ENCODE data around the gene WDR45.

WDR45 gene

GRCh38 chrX:49069038-49069437, 10.6 kb downstream of the WDR45 start:
- intact Hi-C loops (cut with DNase I; ENCODE audit: low total_unique reads): no loop called here
- Histone ChIP-seq H3K4me1 (peaks cover 0 to 13% (median 8%) of the 10 kb centered on the region in 4 donors), H3K36me3 (peaks cover 0 to 28% (median 0%) of the 10 kb centered on the region in 3 donors), H3K27me3 (no peaks in the 10 kb centered on the region), H3K4me3 (no peak overlapping the region), H3K27ac (no peak overlapping the region), H3K9me3 (no peaks in the 10 kb centered on the region)
- TF ChIP-seq, protein P1, sequence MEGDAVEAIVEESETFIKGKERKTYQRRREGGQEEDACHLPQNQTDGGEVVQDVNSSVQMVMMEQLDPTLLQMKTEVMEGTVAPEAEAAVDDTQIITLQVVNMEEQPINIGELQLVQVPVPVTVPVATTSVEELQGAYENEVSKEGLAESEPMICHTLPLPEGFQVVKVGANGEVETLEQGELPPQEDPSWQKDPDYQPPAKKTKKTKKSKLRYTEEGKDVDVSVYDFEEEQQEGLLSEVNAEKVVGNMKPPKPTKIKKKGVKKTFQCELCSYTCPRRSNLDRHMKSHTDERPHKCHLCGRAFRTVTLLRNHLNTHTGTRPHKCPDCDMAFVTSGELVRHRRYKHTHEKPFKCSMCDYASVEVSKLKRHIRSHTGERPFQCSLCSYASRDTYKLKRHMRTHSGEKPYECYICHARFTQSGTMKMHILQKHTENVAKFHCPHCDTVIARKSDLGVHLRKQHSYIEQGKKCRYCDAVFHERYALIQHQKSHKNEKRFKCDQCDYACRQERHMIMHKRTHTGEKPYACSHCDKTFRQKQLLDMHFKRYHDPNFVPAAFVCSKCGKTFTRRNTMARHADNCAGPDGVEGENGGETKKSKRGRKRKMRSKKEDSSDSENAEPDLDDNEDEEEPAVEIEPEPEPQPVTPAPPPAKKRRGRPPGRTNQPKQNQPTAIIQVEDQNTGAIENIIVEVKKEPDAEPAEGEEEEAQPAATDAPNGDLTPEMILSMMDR (IDR thresholded peaks at IDR 0.05): no peak
- no peak for DNase-seq

DNA sequence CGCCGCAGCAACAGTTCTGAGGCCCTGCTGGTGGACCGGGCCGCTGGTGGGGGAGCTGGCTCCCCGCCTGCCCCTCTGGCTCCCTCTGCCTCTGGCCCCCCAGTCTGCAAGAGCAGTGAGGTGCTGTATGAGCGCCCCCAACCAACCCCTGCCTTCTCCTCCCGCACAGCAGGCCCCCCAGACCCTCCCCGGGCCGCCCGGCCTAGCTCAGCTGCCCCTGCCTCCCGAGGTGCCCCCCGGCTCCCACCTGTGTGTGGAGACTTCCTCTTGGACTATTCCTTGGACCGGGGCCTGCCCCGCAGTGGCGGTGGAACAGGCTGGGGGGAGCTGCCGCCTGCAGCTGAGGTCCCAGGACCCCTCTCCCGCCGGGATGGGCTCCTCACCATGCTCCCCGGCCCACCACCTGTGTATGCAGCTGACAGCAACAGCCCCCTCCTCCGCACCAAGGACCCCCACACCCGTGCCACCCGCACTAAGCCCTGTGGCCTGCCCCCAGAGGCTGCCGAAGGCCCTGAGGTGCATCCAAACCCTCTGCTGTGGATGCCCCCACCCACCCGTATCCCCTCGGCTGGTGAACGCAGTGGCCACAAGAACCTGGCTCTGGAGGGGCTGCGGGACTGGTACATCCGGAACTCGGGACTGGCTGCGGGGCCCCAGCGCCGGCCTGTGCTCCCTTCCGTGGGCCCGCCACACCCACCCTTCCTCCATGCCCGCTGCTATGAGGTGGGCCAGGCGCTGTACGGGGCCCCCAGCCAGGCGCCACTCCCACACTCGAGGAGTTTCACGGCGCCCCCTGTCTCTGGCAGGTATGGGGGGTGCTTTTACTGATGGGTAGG, 12.2 kb downstream of the WDR45 start:
- H3K4me3 ChIP-seq: no peak overlapping the region
- intact Hi-C loops (cut with DNase I; ENCODE audit: low total_unique reads): no loop called here
- no peak for DNase-seq
- no peaks in the 10 kb centered on the region for H3K9me3 ChIP-seq
- H3K27ac ChIP-seq: no peak overlapping the region
- H3K27me3 ChIP-seq: no peaks in the 10 kb centered on the region
- TF ChIP-seq, protein P1 (IDR thresholded peaks at IDR 0.05): no peak
- peaks cover 0 to 7% (median 3%) of the 10 kb centered on the region in 4 donors for H3K4me1 ChIP-seq
- H3K36me3 ChIP-seq: peaks cover 0 to 39% (median 0%) of the 10 kb centered on the region in 3 donors

DNA sequence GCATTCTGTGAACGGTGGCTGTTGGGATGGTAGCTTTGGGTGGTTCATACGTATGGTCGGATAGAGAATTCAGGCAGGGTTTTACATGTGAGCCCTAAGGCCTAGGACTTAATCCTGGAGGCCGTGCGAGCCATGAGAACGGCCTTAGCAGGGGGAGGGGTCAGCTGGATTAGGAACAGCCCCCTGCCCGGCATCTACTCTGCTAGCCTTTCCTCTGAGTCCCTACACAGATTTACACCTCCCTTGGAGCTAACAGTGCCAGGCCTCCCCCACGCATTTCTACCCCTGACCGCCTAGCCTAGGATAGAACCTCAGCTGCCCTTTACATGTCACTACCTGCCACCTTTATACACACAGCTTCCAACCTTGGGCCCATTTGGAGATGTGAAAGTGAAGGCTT, 13.0 kb downstream of the WDR45 start:
- Histone ChIP-seq H3K4me3 (no peak overlapping the region), H3K27ac (no peak overlapping the region), H3K36me3 (peaks cover 0 to 43% (median 0%) of the 10 kb centered on the region in 3 donors), H3K27me3 (no peaks in the 10 kb centered on the region), H3K4me1 (no peaks in the 10 kb centered on the region), H3K9me3 (no peaks in the 10 kb centered on the region)
- no peak for DNase-seq
- TF ChIP-seq, protein P1 (IDR thresholded peaks at IDR 0.05): no peak
- intact Hi-C loops (cut with DNase I; ENCODE audit: low total_unique reads): no loop called here

DNA sequence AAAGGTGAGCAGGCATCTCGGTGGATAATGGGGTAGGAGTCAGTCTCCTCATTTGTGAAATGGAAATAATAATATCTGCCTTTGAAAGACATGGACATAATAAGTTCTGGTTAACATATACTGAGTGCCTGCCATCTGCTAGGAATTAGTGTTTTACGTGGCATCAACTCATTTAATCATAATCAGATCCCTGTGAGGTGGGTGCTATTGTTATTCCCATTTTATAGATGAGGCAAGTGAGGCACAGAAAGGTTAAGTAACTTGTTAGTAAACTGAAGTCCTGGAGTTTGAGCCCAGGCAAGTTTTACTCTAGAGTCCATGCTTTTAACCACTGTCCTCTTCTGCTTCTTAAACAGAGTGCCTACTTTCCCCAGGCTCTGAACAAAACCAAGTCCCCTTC, 13.4 kb downstream of the WDR45 start:
- Histone ChIP-seq H3K36me3 (peaks cover 0 to 43% (median 0%) of the 10 kb centered on the region in 3 donors), H3K9me3 (no peaks in the 10 kb centered on the region), H3K27me3 (no peaks in the 10 kb centered on the region), H3K4me1 (no peaks in the 10 kb centered on the region), H3K27ac (no peak overlapping the region), H3K4me3 (no peak overlapping the region)
- no peak for DNase-seq
- intact Hi-C loops (cut with DNase I; ENCODE audit: low total_unique reads): no loop called here
- TF ChIP-seq, protein P1 (IDR thresholded peaks at IDR 0.05): no peak

- TF ChIP-seq, protein P1 (IDR thresholded peaks at IDR 0.05): no peak
- intact Hi-C loops (cut with DNase I; ENCODE audit: low total_unique reads): no loop called here
Observed at GRCh38 chrX:49064735-49065134, 15.0 kb downstream of the WDR45 start.

More at GRCh38 chrX:49064735-49065134, 15.0 kb downstream of the WDR45 start:
- no peak for DNase-seq
- Histone ChIP-seq H3K4me3 (no peak overlapping the region), H3K27me3 (no peaks in the 10 kb centered on the region), H3K9me3 (no peaks in the 10 kb centered on the region), H3K27ac (no peak overlapping the region), H3K4me1 (no peaks in the 10 kb centered on the region), H3K36me3 (peaks cover 0 to 43% (median 0%) of the 10 kb centered on the region in 3 donors)
